MM.1S (cell line): ENCODE results near the gene TRIM29.

Source experiments
- CTCF ChIP-seq: fragments of 300-600 bp; sonication (generic); IDR thresholded peaks from 2 replicates; pipeline ENCODE4 v1.5.1; 2016; ENCODE audit warnings: antibody characterized with exemption, low read length, mixed read lengths
- EZH2 ChIP-seq: fragments of 300-600 bp; sonication (generic); optimal IDR thresholded peaks from 2 replicates; pipeline ENCODE3; 2017; ENCODE audit warnings: low read depth, mild to moderate bottlenecking, antibody characterized with exemption, low read length, mixed read lengths
- EZH2phosphoT487 ChIP-seq: fragments of 300-600 bp; sonication (generic); IDR thresholded peaks from 2 replicates; pipeline ENCODE4 v1.6.1; 2018; ENCODE audit warnings: antibody characterized with exemption, low read length

GRCh38 chr11:120133216-120134105, 4.5 kb downstream of the TRIM29 start:
- no peak for TF ChIP-seq CTCF
- TF ChIP-seq EZH2, result no peak
- no peak for TF ChIP-seq EZH2phosphoT487
